Prostate gland (tissue), 2 donors: ENCODE results near the gene CHFR.

Experiments used
- CTCF ChIP-seq, 4 experiments: fragments of 200-600 bp in 2 of 4; fragments of 450-650 bp in 2 of 4; sonication (generic) in 2 of 4; IDR thresholded peaks; 1 replicate in 3 of 4; 2 replicates in 1 of 4; pipeline ENCODE4 v1.5.1; 2016 to 2019; ENCODE audit warnings: antibody characterized with exemption in 4 of 4, mild to moderate bottlenecking in 2 of 4, moderate library complexity in 2 of 4
- POLR2A ChIP-seq: fragments of 450-650 bp; IDR thresholded peaks from one replicate; pipeline ENCODE4 v1.6.1; 2016; ENCODE audit warnings: antibody characterized with exemption, mild to moderate bottlenecking

GRCh38 chr12:132847363-132848356 lies 39.7 kb downstream of the CHFR start:
- no peak for TF ChIP-seq POLR2A
- TF ChIP-seq CTCF (IDR thresholded peaks at IDR 0.05) = no peak
